WERI-Rb-1 (cell line): ENCODE data around the gene CHRNB2.

Experiments used
- DNase-seq: peaks from one replicate; pipeline ENCODE4 v3.0.0-alpha.2; 2020
- H3K27ac ChIP-seq: fragments of 250-450 bp; sonication (Bioruptor Pico); 2 replicates; pipeline ENCODE4 v1.5.1; 2020; ENCODE audit warnings: mild to moderate bottlenecking, moderate library complexity
- H3K27me3 ChIP-seq: fragments of 250-450 bp; sonication (Bioruptor Pico); 2 replicates; pipeline ENCODE4 v1.5.1; 2021; ENCODE audit warnings: mild to moderate bottlenecking, low read depth, moderate library complexity; ENCODE audit not compliant: insufficient read depth, severe bottlenecking
- H3K36me3 ChIP-seq: fragments of 250-450 bp; sonication (Bioruptor Pico); 2 replicates; pipeline ENCODE4 v1.5.1; 2020; ENCODE audit warnings: mild to moderate bottlenecking, moderate library complexity
- H3K4me3 ChIP-seq: 2 replicates; pipeline ENCODE4 v1.5.1; 2011; ENCODE audit warnings: low read depth, mild to moderate bottlenecking, control low read depth, low read length
- H3K9me3 ChIP-seq: fragments of 250-450 bp; sonication (Bioruptor Pico); 2 replicates; pipeline ENCODE4 v1.5.1; 2021; ENCODE audit warnings: mild to moderate bottlenecking, moderate library complexity; ENCODE audit not compliant: severe bottlenecking
- CTCF ChIP-seq: IDR thresholded peaks from 2 replicates; pipeline ENCODE4 v1.5.1; 2011; ENCODE audit warnings: low read depth, mild to moderate bottlenecking, control low read depth, inconsistent platforms, low read length

CHRNB2 gene

GRCh38 chr1:154550657-154551056 is 16.9 kb upstream of the CHRNB2 start:
- no peak for TF ChIP-seq CTCF
- H3K27ac ChIP-seq, result no peak overlapping the region
- H3K4me3 ChIP-seq, result no peak overlapping the region
- DNase-seq, result no peak
- no peaks in the 10 kb centered on the region for H3K9me3 ChIP-seq
- peaks cover 2% of the 10 kb centered on the region for H3K27me3 ChIP-seq
- H3K36me3 ChIP-seq, result peaks cover 72% of the 10 kb centered on the region

- DNase-seq, result no peak
- Histone ChIP-seq H3K27me3 (no peaks in the 10 kb centered on the region), H3K36me3 (peaks cover 79% of the 10 kb centered on the region), H3K9me3 (no peaks in the 10 kb centered on the region), H3K27ac (no peak overlapping the region), H3K4me3 (no peak overlapping the region)
- TF ChIP-seq CTCF, result no peak
Observed at GRCh38 chr1:154551474-154551873, 16.1 kb upstream of the CHRNB2 start.

- Histone ChIP-seq H3K4me3 (no peak overlapping the region), H3K27me3 (no peaks in the 10 kb centered on the region), H3K36me3 (peaks cover 84% of the 10 kb centered on the region), H3K9me3 (no peaks in the 10 kb centered on the region), H3K27ac (no peak overlapping the region)
- no peak for DNase-seq
- no peak for TF ChIP-seq CTCF
Observed at GRCh38 chr1:154552036-154552435, 15.5 kb upstream of the CHRNB2 start.

- H3K27me3 ChIP-seq, result no peaks in the 10 kb centered on the region
Observed at GRCh38 chr1:154553056-154554030, 14.2 kb upstream of the CHRNB2 start.

GRCh38 chr1:154556422-154556821 is 11.2 kb upstream of the CHRNB2 start:
- H3K27me3 ChIP-seq, result no peaks in the 10 kb centered on the region
- no peak overlapping the region for H3K27ac ChIP-seq
- TF ChIP-seq CTCF, result no peak
- no peak for DNase-seq
- H3K9me3 ChIP-seq, result no peaks in the 10 kb centered on the region
- peaks cover 57% of the 10 kb centered on the region for H3K36me3 ChIP-seq
- no peak overlapping the region for H3K4me3 ChIP-seq

More at GRCh38 chr1:154553056-154554030, 14.2 kb upstream of the CHRNB2 start:
- Histone ChIP-seq H3K9me3 (no peaks in the 10 kb centered on the region), H3K4me3 (no peak overlapping the region), H3K36me3 (peaks cover 87% of the 10 kb centered on the region), H3K27ac (no peak overlapping the region)
- no peak for DNase-seq
- TF ChIP-seq CTCF, result no peak
